Activated T-cell treated with anti-CD3 and anti-CD28 coated beads for 1 hour (primary cell): ENCODE data around the gene TIMP3.

ENCODE experiments used
- DNase-seq: peaks from one replicate; pipeline ENCODE4 v3.0.0-alpha.2; 2020; ENCODE audit warnings: low read depth

The TIMP3 gene

GRCh38 chr22:32786027-32786418 is 15.5 kb upstream of the TIMP3 start:
- no peak for DNase-seq

- no peak for DNase-seq
Measured at GRCh38 chr22:32788904-32789624, 12.4 kb upstream of the TIMP3 start.

- DNase-seq = no peak
Measured at GRCh38 chr22:32789797-32790620, 11.5 kb upstream of the TIMP3 start.

- DNase-seq = no peak
Measured at GRCh38 chr22:32791056-32791455, 10.4 kb upstream of the TIMP3 start.

- DNase-seq = no peak
Measured at GRCh38 chr22:32791485-32791884, 10.0 kb upstream of the TIMP3 start.

- no peak for DNase-seq
Measured at GRCh38 chr22:32793589-32793988, 7.9 kb upstream of the TIMP3 start.

- DNase-seq = no peak
Measured at GRCh38 chr22:32794449-32795213, 6.9 kb upstream of the TIMP3 start.

GRCh38 chr22:32795214-32795596 is 6.3 kb upstream of the TIMP3 start:
- DNase-seq = no peak

GRCh38 chr22:32796865-32797573 is 4.5 kb upstream of the TIMP3 start:
- peak; percentile 44 for DNase-seq

- no peak for DNase-seq
Measured at GRCh38 chr22:32799496-32799895, 2.0 kb upstream of the TIMP3 start.

GRCh38 chr22:32800158-32800882 is 1.2 kb upstream of the TIMP3 start:
- DNase-seq = no peak

- DNase-seq = no peak
Measured at GRCh38 chr22:32800994-32801536, 440 bp upstream of the TIMP3 start.

- DNase-seq = no peak
Measured at GRCh38 chr22:32802237-32802765, 796 bp downstream of the TIMP3 start.

GRCh38 chr22:32803020-32803737 is 1.7 kb downstream of the TIMP3 start:
- DNase-seq = no peak

- no peak for DNase-seq
Measured at GRCh38 chr22:32803738-32804435, 2.4 kb downstream of the TIMP3 start.

GRCh38 chr22:32804531-32805360 is 3.2 kb downstream of the TIMP3 start:
- DNase-seq = no peak

GRCh38 chr22:32805361-32805881 is 3.9 kb downstream of the TIMP3 start:
- DNase-seq = no peak

- no peak for DNase-seq
Measured at GRCh38 chr22:32806296-32806695, 4.8 kb downstream of the TIMP3 start.
